ENCODE data around the gene SH3YL1.

SH3YL1 gene

DNA sequence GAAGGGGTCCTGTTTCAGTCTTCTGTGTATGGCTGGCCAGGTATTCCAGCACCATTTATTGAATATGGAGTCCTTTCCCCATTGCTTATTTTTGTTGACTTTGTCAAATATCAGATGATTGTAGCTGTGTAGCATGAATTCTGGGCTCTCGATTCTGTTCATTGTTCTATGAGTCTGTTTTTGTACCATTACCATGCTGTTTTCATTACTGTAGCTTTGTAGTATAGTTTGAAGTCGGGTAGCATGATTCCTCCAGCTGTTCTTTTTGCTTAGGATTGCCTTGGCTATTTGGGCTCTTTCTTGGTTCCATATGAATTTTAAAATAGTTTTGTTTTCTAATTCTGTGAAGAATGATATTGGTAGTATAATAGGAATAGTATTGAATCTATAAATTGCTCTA, 6.0 kb downstream of the SH3YL1 start:
- no peak for DNase-seq (ENCODE audit: low spot score)

DNA sequence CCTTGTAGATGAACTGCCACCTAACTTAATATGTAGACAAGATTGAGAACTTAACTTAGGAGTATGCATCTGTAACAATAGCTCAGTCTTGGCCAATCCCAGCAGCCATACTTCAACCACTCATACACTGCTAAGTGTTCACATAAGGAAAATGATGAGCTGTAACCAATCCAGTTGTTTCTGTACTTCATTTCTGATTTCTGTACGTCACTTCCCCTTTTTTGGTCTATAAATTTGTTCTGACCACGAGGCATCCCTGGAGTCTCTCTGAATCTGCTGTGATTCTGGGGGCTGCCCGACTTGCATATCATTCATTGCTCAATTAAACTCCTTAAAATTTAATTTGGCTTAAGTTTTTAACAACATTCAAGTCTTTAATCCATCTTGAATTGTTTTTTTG, 6.4 kb downstream of the SH3YL1 start:
- no peak for DNase-seq (ENCODE audit: low spot score)

DNA sequence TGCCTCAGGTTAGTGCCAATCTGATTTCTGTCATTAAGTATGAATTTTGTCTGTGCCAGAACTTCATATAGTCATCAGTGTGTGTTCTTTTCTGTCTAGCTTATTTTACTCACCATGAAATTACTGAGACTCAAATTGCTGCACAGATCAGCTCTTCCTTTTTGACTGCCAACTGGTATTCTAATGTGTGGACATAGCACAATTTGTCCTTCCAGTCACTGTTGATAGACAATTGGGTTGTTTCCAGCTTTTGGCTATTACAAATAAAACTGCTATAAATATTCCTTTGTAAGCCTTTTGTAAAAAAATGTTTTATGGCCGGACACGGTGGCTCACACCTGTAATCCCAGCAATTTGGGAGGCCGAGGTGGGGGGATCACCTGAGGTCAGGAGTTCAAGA, 7.7 kb downstream of the SH3YL1 start:
- no peak for DNase-seq (ENCODE audit: low spot score)

DNA sequence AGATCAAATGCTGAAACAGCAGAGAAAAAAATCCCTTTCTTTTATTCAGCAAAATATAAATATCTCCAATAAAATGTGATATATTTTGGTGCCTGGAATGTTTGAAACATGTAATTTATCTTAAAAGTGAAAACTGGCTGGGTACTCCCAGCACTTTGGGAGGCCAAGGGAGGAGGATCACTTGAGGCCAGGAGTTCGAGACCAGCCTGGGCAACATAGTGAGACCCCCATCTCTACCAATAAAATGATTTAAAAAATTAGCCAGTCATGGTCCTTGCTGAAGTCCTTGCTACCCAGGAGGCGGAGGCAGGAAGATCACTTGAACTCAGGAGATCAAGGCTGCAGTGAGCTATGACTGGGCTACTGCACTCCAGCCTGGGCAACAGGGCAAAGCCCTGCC, 8.6 kb downstream of the SH3YL1 start:
- DNase-seq (ENCODE audit: low spot score): no peak

DNA sequence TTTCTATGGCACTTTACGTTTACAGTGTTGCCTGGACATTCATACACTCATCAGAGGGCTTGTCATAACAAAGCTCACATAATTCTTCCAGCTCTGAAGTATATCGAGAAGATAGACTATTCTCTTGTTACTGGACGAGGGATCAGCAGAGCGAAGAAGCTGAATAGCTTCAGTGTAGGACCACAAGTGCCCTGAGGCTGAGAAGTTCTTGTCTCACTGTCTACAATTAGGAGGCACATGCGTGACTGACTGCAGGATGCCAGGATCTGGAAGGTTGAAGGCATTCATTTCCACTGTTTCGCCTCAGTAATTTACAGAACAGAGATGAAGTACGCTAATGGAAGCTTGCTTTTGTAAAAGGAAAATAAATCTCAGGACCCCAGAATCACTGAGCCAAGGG, 9.6 kb downstream of the SH3YL1 start:
- DNase-seq (ENCODE audit: low spot score): no peak

DNA sequence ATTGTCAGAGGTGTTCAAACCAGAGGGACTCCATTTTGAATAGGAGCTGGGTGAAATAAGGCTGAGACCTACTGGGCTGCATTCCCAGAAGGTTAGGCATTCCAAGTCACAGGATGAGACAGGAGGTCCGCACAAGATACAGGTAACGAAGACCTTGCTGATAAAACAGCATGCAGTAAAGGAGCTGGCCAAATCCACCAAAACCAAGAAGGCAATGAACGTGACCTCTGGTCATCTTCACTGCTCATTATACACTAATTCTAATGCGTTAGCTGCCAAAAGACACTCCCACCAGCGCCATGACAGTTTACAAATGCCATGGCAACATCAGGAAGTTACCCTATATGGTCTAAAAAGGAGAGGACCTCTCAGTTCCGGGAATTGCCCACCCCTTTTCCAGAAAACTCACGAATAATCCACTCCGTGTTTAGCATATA, 10.6 kb downstream of the SH3YL1 start:
- DNase-seq (ENCODE audit: low spot score): no peak

DNA sequence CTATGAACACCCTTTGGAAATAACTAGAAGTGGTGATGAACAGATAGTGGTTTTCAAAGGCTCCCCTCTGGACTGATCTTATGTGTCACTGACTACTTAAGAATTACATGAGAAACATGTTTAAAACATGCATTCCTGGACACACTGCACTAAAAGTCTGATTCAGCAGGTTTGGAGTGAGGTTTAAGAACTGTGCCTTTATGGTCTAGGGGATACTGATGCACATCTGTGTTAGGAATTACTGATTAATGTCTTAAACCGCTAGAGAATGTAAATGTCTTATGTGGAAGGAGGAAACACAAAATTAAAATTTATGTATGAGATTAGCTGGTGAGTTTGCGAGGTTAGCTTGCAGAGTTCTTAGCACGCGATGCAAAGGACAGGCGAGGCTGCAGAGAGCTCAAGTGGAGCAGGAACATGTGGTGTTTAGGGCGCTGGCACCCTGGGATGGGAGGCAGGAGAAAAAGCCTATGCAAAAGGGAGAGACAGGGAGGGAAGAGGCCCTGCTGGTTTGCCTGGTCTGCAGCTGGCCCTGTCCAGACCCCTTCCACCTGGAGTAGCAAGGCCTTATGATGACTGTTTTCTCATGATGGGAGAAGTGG, 11.7 kb downstream of the SH3YL1 start:
- no peak for DNase-seq (ENCODE audit: low spot score)

DNA sequence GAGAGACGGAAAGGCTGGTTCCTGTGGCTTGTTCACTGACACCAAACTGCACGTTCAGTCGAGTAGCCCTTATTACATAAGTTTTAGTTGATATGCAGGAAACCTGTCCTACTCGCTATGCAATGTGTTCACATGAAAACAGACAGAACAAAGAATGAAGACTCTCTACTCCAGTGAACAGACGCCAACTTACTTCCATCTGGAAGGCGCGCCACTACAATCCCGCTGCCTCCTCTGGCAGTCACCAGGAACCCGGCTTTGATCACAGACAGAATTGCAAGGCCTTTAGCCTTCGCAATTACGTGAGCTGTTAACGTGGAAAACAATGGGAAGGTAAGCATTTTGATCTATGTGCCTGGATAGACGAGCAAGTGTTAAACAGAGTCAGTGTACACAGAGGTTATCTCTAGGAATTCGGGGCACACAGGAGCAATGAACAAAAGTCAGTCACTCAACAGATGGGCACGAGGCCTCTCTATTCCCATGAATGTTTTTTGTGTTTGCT, 14.2 kb downstream of the SH3YL1 start:
- DNase-seq (ENCODE audit: low spot score): no peak

DNA sequence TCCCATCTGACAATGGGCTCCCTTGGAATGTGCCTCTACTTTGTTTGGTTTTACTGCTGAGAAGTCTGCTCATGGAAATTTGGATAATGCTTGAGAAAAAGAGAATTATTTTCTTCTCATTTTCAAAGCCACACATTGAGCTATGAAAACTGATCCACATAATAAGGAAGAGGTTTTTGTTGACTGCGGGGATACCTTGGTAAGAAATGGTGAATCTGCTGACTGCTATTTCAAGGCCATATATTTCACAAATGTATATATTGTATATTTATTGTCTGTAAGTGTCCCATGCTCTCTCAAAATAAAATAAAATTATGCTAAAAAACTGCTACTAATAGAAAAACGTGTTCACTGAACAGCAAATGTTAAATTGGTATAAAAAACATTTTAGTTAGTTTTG, 15.1 kb downstream of the SH3YL1 start:
- DNase-seq (ENCODE audit: low spot score): no peak

DNA sequence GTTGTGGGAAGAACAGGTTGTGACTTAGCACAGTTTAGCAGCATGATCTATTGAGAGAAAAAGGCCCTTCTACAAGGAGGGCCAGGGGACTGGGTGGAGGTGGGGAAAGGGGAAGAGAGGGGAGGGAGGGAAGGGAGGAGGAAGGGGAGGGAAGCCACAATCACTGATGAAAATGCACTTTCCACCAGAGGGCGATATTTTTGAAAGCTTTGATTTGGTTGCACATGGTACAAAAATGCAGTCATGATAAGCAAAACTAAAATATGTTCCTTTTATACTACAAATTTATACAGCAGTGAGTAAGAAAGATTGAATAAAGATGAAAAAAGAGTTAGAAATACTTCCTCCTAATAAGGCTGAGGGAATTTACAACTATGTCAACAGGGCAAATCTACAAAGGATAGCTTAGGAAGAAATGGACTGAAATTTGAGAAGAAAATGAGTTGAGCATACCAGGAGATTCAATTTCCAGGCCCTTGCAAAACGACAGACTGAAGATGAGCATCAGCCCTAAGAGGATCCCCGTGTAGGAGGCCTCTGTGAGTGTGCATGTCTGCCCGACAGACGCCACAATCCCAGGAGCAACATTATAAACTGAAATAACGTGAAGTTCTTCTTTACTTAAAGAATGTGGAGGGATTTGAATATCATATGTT, 17.2 kb downstream of the SH3YL1 start:
- DNase-seq (ENCODE audit: low spot score): no peak

DNA sequence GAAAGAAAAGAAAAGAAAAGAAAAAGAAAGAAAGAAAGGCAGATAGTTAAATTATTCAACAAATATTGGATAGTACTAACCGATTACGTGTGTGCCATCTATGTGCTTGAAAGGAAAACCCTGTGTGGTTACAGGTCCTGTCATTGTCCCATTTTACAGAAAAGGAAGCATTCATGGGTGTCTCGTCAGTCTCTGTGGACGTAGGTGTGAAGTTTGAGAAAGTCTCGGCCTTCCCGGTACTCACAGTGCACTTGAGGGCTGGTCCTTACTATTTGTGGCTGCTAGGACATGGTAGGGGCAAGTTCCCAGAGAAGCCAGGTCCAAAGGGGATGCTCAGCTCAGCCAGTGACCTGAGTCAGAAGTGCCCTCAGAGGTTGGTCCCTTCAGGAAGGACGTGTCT, 19.3 kb downstream of the SH3YL1 start:
- DNase-seq (ENCODE audit: low spot score): no peak

DNA sequence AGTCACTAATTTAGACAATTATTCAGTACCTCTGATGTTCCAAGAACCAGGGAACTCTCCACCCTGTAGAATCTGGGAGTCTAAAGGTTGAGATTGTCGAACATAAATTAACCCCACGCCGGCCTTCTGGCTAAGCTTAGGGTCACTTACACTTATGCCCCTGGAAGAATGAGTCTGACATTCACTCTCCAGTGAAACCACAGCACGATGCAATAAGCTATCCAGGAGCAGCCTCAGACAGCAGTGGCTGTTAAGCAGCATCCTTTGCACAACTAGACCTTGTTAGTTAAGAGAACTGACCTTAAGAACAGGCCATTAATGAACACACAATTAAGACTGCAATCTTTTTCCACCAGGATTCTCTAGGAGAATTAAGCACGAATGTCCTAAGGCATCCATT, 25.0 kb downstream of the SH3YL1 start:
- no peak for DNase-seq (ENCODE audit: low spot score)

DNA sequence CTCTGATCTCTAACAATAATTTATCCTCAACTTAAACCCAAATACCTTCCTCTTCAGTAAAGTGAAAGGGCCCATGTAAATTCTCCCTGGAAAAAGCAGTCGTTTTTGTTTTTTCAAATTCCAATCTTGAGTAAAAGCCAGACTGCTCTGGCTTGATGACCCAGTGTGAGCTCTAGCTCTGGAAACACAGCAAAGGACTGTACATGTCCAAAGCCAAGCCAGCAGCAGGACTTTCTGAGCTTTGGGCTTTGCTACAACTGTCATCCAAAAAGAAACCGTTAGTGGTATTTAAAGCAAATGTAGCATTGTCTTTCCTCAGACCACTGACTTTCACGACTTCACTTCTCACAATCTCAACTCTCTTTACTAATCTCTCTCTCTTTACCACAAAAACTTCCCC, 25.4 kb downstream of the SH3YL1 start:
- DNase-seq (ENCODE audit: low spot score): no peak

DNA sequence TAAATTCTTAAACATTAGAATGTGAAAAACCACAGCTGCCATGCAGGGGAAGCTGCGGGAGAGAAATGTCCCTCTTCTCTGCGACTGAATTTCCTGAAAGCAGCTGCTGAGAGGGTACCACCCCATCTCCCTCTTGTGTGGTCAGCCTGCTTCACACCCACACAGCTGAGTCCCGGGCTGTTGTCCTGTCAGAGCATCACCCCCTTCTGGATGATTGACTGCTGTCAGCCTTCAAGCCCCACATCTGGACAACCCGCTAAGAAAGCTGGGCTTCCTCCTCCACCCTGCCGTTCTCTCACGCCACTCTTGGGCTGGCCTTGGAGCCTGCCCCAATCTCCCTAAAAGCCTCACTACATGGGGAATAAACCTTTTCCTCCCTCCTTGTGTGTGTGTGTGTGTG, 26.0 kb downstream of the SH3YL1 start:
- DNase-seq (ENCODE audit: low spot score): no peak

DNA sequence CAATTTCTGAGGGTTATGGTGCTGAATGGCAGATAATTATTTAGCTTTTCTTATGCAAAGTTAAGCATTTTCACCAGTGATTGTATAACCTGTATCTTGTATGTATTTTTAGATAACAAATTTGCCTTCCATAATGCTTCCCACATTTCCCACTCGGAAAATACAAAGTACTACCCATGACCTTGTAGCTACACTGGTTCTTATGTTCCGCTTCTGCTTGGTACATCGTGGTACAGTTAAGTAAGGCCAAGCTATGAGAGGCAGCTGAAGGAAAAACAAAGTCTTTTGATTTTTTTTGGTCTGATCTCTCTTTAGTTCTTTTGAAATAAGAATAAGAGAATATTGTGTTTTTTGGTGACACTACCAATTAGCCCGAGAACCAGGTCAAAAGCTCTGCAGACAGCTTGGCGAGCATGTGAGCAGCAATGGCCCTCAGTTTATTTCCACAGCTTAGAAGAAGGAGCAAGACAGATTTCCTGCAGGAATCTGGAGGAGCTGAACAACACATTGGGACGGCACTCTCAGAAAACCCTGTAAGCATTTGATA, 26.8 kb downstream of the SH3YL1 start:
- DNase-seq (ENCODE audit: low spot score): no peak

DNA sequence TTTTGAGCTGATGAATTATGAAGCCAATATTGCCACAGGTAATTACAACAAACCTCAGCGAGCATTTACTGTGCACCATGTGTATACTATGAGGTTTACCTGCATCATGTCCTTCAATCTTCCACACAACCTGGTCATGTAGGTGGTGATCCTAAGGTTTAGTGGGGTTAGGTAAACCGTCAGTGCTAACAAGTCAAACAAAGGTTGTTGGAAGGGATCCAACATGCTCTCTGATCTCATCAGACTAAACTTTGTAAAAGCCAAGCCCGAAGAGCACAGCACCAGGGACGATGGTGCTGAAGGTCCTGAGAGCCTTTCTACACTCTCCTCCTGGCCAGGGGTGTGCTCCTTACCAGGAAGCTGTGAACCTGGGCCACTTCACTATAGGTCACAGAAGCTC, 29.4 kb downstream of the SH3YL1 start:
- DNase-seq (ENCODE audit: low spot score): peak; percentile 12

DNA sequence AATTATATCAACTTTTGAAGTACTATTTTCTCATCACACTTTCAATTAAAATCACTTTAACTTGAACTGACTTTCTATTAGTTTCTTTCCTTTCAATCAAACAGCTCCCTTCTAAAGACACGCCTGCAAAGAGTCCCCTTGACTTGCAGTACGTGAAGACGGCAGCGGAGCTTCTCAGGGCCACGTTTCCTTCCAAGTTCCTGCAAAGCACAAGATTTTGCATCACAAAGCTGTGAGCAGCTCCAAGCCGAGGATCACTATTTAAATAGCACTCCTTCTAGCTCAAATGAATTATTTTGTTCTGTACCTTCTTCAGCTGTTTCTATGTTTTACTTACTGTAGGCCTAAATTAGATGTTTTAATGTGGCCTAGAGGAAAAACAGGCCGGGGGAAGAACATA, 30.8 kb downstream of the SH3YL1 start:
- DNase-seq (ENCODE audit: low spot score): no peak

DNA sequence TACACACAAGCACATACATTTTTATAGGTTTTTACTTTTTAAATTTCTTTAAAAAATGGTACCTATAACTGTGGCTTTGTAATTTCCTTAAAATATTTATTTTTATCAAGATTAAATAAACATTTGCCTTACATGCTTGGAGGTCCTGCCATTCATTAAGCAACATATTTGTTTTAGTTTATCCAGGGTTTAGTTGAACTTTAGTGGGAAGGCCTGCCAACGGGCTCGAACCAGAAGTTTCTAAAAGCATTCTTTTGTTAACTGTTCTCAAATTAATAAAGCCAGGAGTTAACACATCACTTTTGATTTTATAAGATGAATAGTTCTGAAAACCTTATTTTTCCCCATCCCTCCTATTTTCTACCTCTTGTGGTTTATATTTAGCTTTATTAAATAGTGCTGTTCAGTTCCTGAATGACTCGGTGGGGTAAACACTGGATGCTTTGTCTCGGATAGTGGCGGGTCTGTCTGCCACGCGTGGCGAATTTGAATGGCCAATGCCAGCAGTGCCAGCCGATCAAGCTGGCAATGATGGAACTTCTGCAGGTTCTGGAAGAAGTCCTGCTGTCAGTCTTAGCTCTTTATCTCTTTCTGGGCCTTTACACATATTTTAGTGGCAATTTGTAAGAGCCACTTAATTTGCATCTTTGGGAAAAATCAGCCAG, 32.2 kb downstream of the SH3YL1 start:
- no peak for DNase-seq (ENCODE audit: low spot score)

DNA sequence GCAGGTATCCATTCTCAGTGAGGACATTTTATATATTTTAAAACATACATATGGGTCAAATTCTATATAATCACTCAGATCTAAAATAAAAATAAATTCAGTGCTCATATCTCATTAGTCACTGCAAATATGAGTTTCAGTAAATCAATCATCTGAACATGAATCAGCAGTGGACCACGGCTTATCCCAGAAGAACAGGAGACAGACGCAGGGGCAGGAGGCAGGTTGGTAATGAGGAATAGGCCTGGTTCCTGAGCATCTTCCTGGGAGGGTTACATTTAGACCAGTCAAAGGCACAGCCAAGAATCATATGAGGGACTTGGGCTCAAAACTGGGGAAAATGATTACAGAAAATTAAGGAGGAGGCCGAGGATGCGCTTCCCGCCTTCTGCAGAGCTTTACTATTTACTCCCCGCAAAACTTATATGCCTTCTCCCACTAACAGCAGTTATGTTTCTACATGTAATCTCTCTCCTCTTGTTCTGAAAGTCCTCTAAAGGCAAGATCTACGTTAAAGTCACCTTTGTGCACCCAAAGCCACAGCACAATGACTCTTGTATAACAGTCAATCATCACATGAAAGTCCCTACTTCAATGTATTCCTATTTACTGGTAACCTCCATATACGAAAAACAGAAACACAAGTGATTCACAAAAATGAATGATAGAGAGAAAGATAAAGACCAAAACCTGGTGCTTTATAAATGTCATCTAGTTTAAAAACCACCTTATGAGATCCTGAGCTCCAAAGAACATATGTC, 35.1 kb downstream of the SH3YL1 start:
- DNase-seq (ENCODE audit: low spot score): no peak

DNA sequence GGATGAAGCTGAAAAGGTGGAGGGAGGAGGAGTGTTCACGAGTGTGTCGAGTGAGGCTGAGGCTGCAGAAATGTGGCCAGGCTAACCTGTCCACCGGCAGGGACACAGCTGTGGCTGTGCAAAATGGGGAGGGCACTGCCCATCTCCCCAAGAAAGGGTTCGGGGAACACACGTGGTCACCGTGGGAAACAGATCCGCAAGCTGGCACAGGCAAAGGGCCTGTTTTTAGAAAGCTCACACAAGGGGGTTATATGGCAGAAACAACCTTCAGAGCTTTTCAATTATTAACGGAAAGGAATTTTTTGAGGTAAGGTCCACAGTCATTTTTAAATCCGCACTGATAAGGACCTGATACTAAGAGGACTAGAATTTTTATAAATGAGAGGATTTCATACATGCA, 35.7 kb downstream of the SH3YL1 start:
- no peak for DNase-seq (ENCODE audit: low spot score)

DNA sequence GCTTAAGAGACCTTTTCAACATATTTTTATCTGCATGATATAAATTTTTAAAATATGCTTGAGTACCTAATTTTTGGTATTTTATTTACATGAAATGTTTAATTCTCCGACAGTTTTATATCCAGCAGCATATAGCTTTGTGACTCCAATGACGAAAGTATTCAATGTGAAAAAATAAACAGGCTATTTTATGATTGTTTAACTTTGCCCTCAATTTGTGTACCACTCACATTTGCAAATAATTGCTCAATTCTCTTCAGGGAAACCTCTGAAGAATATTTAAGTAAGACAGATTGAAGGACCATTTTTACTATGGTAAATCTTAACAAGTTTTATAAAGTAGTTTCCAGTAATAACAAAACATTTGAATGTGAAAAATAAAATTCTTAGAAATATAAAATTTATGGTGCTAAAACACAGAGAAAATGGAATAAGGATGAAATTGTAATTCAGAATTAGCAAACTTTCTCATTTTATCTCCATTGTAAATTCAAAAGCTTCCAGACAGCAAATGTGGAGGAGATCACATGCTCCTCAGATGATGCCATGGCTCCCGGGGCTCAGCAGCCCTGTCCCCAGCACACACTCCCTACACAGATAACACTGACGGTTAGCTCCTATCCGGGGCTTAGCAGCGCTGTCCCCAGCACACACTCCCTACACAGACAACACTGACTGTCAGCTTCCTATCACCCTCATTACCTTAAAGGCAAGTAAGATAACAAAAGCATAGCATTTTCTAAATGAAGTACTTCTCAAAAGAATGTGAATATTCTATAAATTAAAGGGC, 39.7 kb downstream of the SH3YL1 start:
- DNase-seq (ENCODE audit: low spot score): no peak

DNA sequence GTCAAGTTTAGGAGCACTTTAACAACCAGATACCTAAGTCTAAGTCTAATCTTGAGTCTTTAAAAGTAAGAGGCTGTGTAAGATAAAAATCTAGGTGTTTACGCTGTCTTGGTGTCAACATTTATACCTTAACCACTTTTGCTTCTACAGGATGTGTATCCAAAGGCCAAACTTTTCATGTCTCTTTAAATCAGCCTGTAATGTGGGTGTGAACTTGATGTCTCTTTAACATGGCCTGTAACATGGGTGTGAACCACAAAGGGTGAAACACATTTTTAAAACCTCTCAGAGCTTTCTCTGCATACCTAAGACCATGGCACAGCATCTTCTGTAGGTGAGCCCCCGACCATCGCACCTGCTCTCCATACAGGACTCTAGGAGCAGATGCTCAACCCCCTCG, 40.4 kb downstream of the SH3YL1 start:
- DNase-seq (ENCODE audit: low spot score): no peak

All from HuH-7.5 (cell line).